DOHH2 (cell line): Measurements from ENCODE around the gene TAF1A.

ENCODE experiments used
- EZH2phosphoT487 ChIP-seq: fragments of 200-600 bp; sonication (generic); IDR thresholded peaks from 2 replicates; pipeline ENCODE4 v1.6.1; 2017; ENCODE audit warnings: borderline replicate concordance, mild to moderate bottlenecking, antibody characterized with exemption, low read length, moderate library complexity, mixed read lengths
- TF ChIP-seq, protein P1 (sequence below): fragments of 200-600 bp; sonication (generic); IDR thresholded peaks from one replicate; pipeline ENCODE4 v1.5.1; 2014; ENCODE audit warnings: antibody characterized with exemption, mild to moderate bottlenecking, low read depth, low read length; ENCODE audit not compliant: poor library complexity, severe bottlenecking

DNA sequence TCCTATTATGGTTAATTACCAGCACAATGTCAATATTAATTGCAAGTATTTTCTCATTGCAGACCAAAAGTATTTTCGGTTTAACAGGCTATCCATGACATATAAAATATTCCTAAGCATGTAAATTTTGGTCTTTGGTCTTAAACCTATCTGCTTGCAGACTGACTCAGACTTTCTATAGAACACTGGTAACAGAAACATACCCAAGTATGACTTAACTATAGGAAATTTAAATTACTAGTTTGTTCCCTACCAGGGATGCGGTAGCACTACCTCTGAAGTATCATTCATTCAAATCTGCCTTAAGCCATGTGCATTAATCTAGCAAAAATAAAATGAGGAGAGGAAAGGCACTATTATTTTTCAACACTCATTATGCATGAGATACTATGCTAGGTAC is 2.9 kb downstream of the TAF1A start:
- TF ChIP-seq, protein P1, sequence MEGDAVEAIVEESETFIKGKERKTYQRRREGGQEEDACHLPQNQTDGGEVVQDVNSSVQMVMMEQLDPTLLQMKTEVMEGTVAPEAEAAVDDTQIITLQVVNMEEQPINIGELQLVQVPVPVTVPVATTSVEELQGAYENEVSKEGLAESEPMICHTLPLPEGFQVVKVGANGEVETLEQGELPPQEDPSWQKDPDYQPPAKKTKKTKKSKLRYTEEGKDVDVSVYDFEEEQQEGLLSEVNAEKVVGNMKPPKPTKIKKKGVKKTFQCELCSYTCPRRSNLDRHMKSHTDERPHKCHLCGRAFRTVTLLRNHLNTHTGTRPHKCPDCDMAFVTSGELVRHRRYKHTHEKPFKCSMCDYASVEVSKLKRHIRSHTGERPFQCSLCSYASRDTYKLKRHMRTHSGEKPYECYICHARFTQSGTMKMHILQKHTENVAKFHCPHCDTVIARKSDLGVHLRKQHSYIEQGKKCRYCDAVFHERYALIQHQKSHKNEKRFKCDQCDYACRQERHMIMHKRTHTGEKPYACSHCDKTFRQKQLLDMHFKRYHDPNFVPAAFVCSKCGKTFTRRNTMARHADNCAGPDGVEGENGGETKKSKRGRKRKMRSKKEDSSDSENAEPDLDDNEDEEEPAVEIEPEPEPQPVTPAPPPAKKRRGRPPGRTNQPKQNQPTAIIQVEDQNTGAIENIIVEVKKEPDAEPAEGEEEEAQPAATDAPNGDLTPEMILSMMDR = no peak
- no peak for TF ChIP-seq EZH2phosphoT487
